HCT116 (cell line): Measurements from ENCODE around the gene MAST4. TPM values are rescaled to one million over a fixed set of nuclear protein-coding genes. Genes with fewer than 3 reads are reported as not detected.

Source experiments
- ATAC-seq: fragments of 200-7000 bp; cut with Tn5 transposase; 2 replicates; pipeline ENCODE4 v1.9.1; 2020; ENCODE audit warnings: mild to moderate bottlenecking, moderate library complexity
- BruUV-seq: library from RNA; stranded (reverse); fragments of 400-500 nt; replicated peaks from 2 replicates; lab custom pipeline; 2021; lab: Mats Ljungman, UMichigan
- CTCF ChIA-PET: fragments of 300-600 bp; sonication (Branson Sonifier 250); formaldehyde crosslinking; loops from one replicate; lab custom pipeline; 2021; ENCODE audit warnings: antibody characterized with exemption; lab: Charles Lee
- POLR2A ChIA-PET: fragments of 300-600, 350-600 bp; sonication (Branson Sonifier 250); formaldehyde crosslinking; loops from one replicate; lab custom pipeline; 2021; ENCODE audit warnings: antibody characterized with exemption; lab: Charles Lee
- RAD21 ChIA-PET, 2 experiments: fragments of 300-600 bp; sonication (Branson Sonifier 250); formaldehyde crosslinking; loops; one replicate each; lab custom pipeline; 2023; ENCODE audit warnings: low total read pairs in 2 of 2; ENCODE audit not compliant: uncharacterized antibody in 2 of 2, unreplicated experiment in 2 of 2, low non-redundant PET in 1 of 2; lab: Charles Lee
- DNase-seq: peaks from one replicate; pipeline ENCODE4 v3.0.0-alpha.2; 2010; ENCODE audit warnings: low read depth, low spot score
- H2AFZ ChIP-seq: fragments of 200-600 bp; shearing (Covaris generic), sonication (generic); 2 replicates; pipeline ENCODE4 v1.6.1; 2017; ENCODE audit warnings: low read depth, mixed run types, mixed read lengths, antibody characterized with exemption, low read length; ENCODE audit not compliant: poor library complexity, severe bottlenecking
- H3K27ac ChIP-seq: 2 replicates; pipeline ENCODE4 v1.5.1; 2012; ENCODE audit warnings: low read depth, low read length
- H3K27me3 ChIP-seq: fragments of 200-600 bp; sonication (generic); 2 replicates; pipeline ENCODE4 v1.6.1; 2016; ENCODE audit warnings: mixed run types, low read length, mixed read lengths; ENCODE audit not compliant: insufficient read depth
- H3K36me3 ChIP-seq, 2 experiments: fragments of 200-500 bp in 1 of 2; fragments of 200-600 bp in 1 of 2; sonication (Bioruptor generic) in 1 of 2; sonication (generic) in 1 of 2; 2 replicates each; pipeline versions ENCODE4 v1.5.1 to v1.6.1; 2014 to 2016; ENCODE audit warnings: low read length in 2 of 2, inconsistent platforms in 1 of 2, mixed read lengths in 1 of 2, mixed run types in 1 of 2; ENCODE audit not compliant: insufficient read depth in 2 of 2, control insufficient read depth in 1 of 2
- H3K4me1 ChIP-seq, 2 experiments: fragments of 200-600 bp in 1 of 2; sonication (generic) in 1 of 2; 2 replicates each; pipeline versions ENCODE4 v1.5.1 to v1.6.1; 2012 to 2017; ENCODE audit warnings: low read length in 2 of 2, inconsistent platforms in 1 of 2, mild to moderate bottlenecking in 1 of 2, mixed read lengths in 1 of 2, mixed run types in 1 of 2, moderate library complexity in 1 of 2; ENCODE audit not compliant: insufficient read depth in 2 of 2, control insufficient read depth in 1 of 2
- H3K4me2 ChIP-seq: fragments of 200-600 bp; sonication (generic); 2 replicates; pipeline ENCODE4 v1.6.1; 2017; ENCODE audit warnings: mixed run types, low read length, mixed read lengths
- H3K4me3 ChIP-seq, 2 experiments: fragments of 200-600 bp in 1 of 2; sonication (generic) in 1 of 2; replicated peaks in 1 of 2; 2 replicates each; pipeline ENCODE4 v1.5.1; 2011 to 2016; ENCODE audit warnings: low read length in 2 of 2, control low read depth in 1 of 2, low read depth in 1 of 2, mild to moderate bottlenecking in 1 of 2, mixed read lengths in 1 of 2, mixed run types in 1 of 2
- H3K79me2 ChIP-seq: fragments of 200-600 bp; sonication (generic); 2 replicates; pipeline ENCODE4 v1.6.1; 2017; ENCODE audit warnings: mild to moderate bottlenecking, mixed run types, low read length, moderate library complexity, mixed read lengths; ENCODE audit not compliant: insufficient read depth
- H3K9ac ChIP-seq: fragments of 200-600 bp; sonication (generic); 2 replicates; pipeline ENCODE4 v1.6.1; 2016; ENCODE audit warnings: low read length, mixed read lengths
- H3K9me2 ChIP-seq: fragments of 200-600 bp; sonication (generic), shearing (Covaris generic); 2 replicates; pipeline ENCODE4 v1.6.1; 2017; ENCODE audit warnings: mixed run types, mild to moderate bottlenecking, moderate library complexity; ENCODE audit not compliant: insufficient read depth
- H3K9me3 ChIP-seq, 2 experiments: fragments of 200-500 bp in 1 of 2; fragments of 200-600 bp in 1 of 2; sonication (Bioruptor generic) in 1 of 2; sonication (generic) in 1 of 2; 2 replicates each; pipeline ENCODE4 v1.6.1; 2014 to 2017; ENCODE audit warnings: low read length in 2 of 2, mixed read lengths in 2 of 2, inconsistent platforms in 1 of 2, low read depth in 1 of 2, mild to moderate bottlenecking in 1 of 2, mixed run types in 1 of 2, moderate library complexity in 1 of 2; ENCODE audit not compliant: control insufficient read depth in 1 of 2, insufficient read depth in 1 of 2
- H4K20me1 ChIP-seq: fragments of 200-600 bp; sonication (generic), shearing (Covaris generic); 2 replicates; pipeline ENCODE4 v1.6.1; 2017; ENCODE audit warnings: mixed run types, mild to moderate bottlenecking, moderate library complexity; ENCODE audit not compliant: insufficient read depth
- ATF3 ChIP-seq: IDR thresholded peaks from 2 replicates; pipeline ENCODE4 v1.6.1; 2012
- CBX3 ChIP-seq: IDR thresholded peaks from 2 replicates; pipeline ENCODE4 v1.6.1; 2012; ENCODE audit warnings: low read depth
- EZH2 ChIP-seq: fragments of 200-600 bp; sonication (generic); IDR thresholded peaks from 2 replicates; pipeline ENCODE4 v1.6.1; 2017; ENCODE audit warnings: antibody characterized with exemption, mixed run types
- POLR2A ChIP-seq: IDR thresholded peaks from 2 replicates; pipeline ENCODE4 v1.7.0; 2011; ENCODE audit warnings: borderline replicate concordance; ENCODE audit not compliant: insufficient read depth, insufficient read length; ENCODE audit errors: extremely low read depth
- REST ChIP-seq: IDR thresholded peaks from 2 replicates; pipeline ENCODE4 v1.6.1; 2012; ENCODE audit warnings: low read depth
- TCF7L2 ChIP-seq: IDR thresholded peaks from 2 replicates; pipeline ENCODE4 v1.7.0; 2011; ENCODE audit warnings: borderline replicate concordance, inconsistent platforms; ENCODE audit not compliant: insufficient read depth, insufficient read length; ENCODE audit errors: extremely low read depth
- ZFX ChIP-seq: fragments of 450-650 bp; IDR thresholded peaks from 2 replicates; pipeline ENCODE4 v1.6.1; 2017
- ZNF274 ChIP-seq: fragments of 200-500 bp; sonication (Bioruptor generic); IDR thresholded peaks from 2 replicates; pipeline ENCODE4 v1.6.1; 2014; ENCODE audit warnings: mild to moderate bottlenecking, low read depth, low read length, inconsistent platforms
- intact Hi-C: fragments of 100-400 bp; cut with micrococcal nuclease; formaldehyde crosslinking; loops from 2 replicates; pipeline ENCODE4 v1.10.0; 2022
- total RNA-seq: library from RNA; stranded (reverse); gene quantifications from one replicate; pipeline ENCODE4 v1.2.1, GENCODE V29; 2021; ENCODE audit not compliant: unreplicated experiment

MAST4 gene
- total RNA-seq, 1 experiment from 2014 or later = 1.1 TPM

DNA sequence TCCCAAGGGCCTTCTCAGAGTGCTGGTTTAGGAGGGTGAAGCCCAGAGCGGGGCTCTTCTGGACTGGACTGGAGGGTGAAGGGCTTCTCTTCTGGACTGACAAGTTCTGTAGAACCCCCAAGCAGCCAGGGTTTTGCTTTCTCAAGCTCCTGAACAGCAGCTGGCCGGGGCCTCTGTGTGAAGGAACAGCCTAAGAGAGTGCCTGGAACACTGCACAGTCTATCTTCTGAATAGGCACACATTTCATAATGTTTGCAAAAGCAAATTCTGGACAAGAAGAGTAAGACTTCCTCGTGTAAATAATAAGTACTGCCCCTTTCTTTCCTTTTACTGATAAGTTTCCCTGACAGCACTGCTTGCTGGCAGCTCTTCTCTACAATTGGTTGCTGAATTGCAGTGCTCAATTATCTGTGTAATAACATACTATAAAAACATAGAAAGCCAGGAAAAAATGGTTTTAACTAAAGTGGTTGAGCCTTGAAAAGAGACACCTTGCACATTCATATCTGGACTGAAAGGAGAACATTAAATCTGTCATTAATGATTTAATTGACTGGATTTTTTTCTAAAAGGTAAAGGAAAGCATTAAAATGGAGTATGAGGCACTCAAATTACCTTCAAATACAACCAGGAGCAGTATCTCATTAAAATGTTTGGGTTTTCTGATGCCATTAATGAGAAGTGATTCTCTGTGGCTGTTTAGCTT lies 20.5 kb downstream of the MAST4 start:
- no peak overlapping the region for H3K9ac ChIP-seq
- no peak overlapping the region for H3K27ac ChIP-seq
- H3K4me3 ChIP-seq = no peak overlapping the region
- no TSS peak for BruUV-seq
- DNase-seq (no peak), ATAC-seq (no peak)
- H2AFZ ChIP-seq = no peak overlapping the region
- intact Hi-C loops = no loop called here
- H3K9me2 ChIP-seq = no peaks in the 10 kb centered on the region
- H4K20me1 ChIP-seq = no peaks in the 10 kb centered on the region
- peaks cover 80% of the 10 kb centered on the region for H3K27me3 ChIP-seq
- ChIA-PET POLR2A (no interaction called here), RAD21 (no interaction called here), CTCF (no interaction called here)
- TF ChIP-seq TCF7L2 (no peak), ZFX (no peak), POLR2A (no peak), CBX3 (no peak), EZH2 (no peak), REST (no peak), ZNF274 (no peak), ATF3 (no peak)
- no peaks in the 10 kb centered on the region; a peak in 1 of 4 replicates for H3K36me3 ChIP-seq
- no peak overlapping the region for H3K4me2 ChIP-seq
- H3K4me1 ChIP-seq = no peaks in the 10 kb centered on the region
- no peaks in the 10 kb centered on the region for H3K79me2 ChIP-seq
- H3K9me3 ChIP-seq = no peaks in the 10 kb centered on the region
